ENCODE data around the gene NXF1. TPM values are rescaled to one million over a fixed set of nuclear protein-coding genes. Genes with fewer than 3 reads are reported as not detected.
A peak's percentile ranks its signal among the peaks of the same experiment; 100 is the strongest.

Gene NXF1
- total and polyA plus RNA-seq, 2 of the 13 experiments (the other 11 are each of a cell fraction or from before 2014, with no cell fraction given) = 30.4 to 30.9 TPM

- peak; percentile 88; the same call in 1 of the 2 replicates for TF ChIP-seq ZNF253 (CRISPR knock-in tag; IDR thresholded peaks at IDR 0.05; ENCODE audit: borderline replicate concordance)
- TF ChIP-seq RBAK (CRISPR knock-in tag; IDR thresholded peaks at IDR 0.05) = no peak
- no peak for TF ChIP-seq HNRNPH1 (optimal IDR thresholded peaks at IDR 0.05; ENCODE audit: low read depth, low read length)
- TF ChIP-seq ZNF264 (CRISPR knock-in tag; IDR thresholded peaks at IDR 0.05) = no peak
- peak; percentile 59; the same call in 1 of the 2 replicates for TF ChIP-seq SIN3A (IDR thresholded peaks at IDR 0.05; ENCODE audit: borderline replicate concordance, low read depth, low read length)
- peak; percentile 63 for TF ChIP-seq TMF1 (CRISPR knock-in tag; IDR thresholded peaks at IDR 0.05; ENCODE audit: low read depth)
- TF ChIP-seq RFXAP (CRISPR knock-in tag; IDR thresholded peaks at IDR 0.05; ENCODE audit: borderline replicate concordance) = no peak
- peak; percentile 93 for TF ChIP-seq HDAC1 (CRISPR knock-in tag; IDR thresholded peaks at IDR 0.05)
- TF ChIP-seq PHB2 (IDR thresholded peaks at IDR 0.05; ENCODE audit: partially characterized antibody) = no peak
- peak; percentile 96 for TF ChIP-seq POLR2G (IDR thresholded peaks at IDR 0.05; ENCODE audit: low read depth, low read length)
- TF ChIP-seq ZNF510 (CRISPR knock-in tag; IDR thresholded peaks at IDR 0.05; ENCODE audit: low read depth) = no peak
- TF ChIP-seq HNF1A (IDR thresholded peaks at IDR 0.05; ENCODE audit: low read depth) = no peak
- TF ChIP-seq HNF1A (CRISPR knock-in tag; IDR thresholded peaks at IDR 0.05; ENCODE audit: borderline replicate concordance) = no peak
- no peak for TF ChIP-seq ZFP37 (CRISPR knock-in tag; IDR thresholded peaks at IDR 0.05; ENCODE audit: borderline replicate concordance)
- peak; percentile 91; the same call in 1 of the 2 replicates for TF ChIP-seq CSRNP1 (CRISPR knock-in tag; IDR thresholded peaks at IDR 0.05)
- TF ChIP-seq MTA3 (CRISPR knock-in tag; IDR thresholded peaks at IDR 0.05) = no peak
- TF ChIP-seq KLF11 (CRISPR knock-in tag; IDR thresholded peaks at IDR 0.05) = 0 out of 2 replicates have a peak, but pooled peaks have one; percentile 43
- TF ChIP-seq ZZZ3 (CRISPR knock-in tag; IDR thresholded peaks at IDR 0.05; ENCODE audit: borderline replicate concordance) = no peak
- no peak for TF ChIP-seq NAIF1 (CRISPR knock-in tag; IDR thresholded peaks at IDR 0.05; ENCODE audit: borderline replicate concordance)
- TF ChIP-seq, protein P1, sequence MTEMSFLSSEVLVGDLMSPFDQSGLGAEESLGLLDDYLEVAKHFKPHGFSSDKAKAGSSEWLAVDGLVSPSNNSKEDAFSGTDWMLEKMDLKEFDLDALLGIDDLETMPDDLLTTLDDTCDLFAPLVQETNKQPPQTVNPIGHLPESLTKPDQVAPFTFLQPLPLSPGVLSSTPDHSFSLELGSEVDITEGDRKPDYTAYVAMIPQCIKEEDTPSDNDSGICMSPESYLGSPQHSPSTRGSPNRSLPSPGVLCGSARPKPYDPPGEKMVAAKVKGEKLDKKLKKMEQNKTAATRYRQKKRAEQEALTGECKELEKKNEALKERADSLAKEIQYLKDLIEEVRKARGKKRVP (CRISPR knock-in tag; IDR thresholded peaks at IDR 0.05) = no peak
- no peak for TF ChIP-seq ZNF10 (CRISPR knock-in tag; IDR thresholded peaks at IDR 0.05; ENCODE audit: borderline replicate concordance, low read depth)
- peak; percentile 77; the same call in 1 of the 2 replicates for TF ChIP-seq MXD4 (CRISPR knock-in tag; IDR thresholded peaks at IDR 0.05)
These were observed 13.6 kb downstream of the NXF1 start, which contains the start of gene TMEM223 (continued) for GRCh38 chr11:62791501-62792201.
